Panc1 (cell line): ENCODE measurements around the gene SRPRA.

ENCODE experiments used
- CTCF ChIP-seq: fragments of 450-650 bp; IDR thresholded peaks from 2 replicates; pipeline ENCODE4 v1.5.1; 2017; ENCODE audit warnings: mild to moderate bottlenecking
- POLR2AphosphoS5 ChIP-seq: IDR thresholded peaks from 2 replicates; pipeline ENCODE4 v1.6.1; 2012; ENCODE audit warnings: mild to moderate bottlenecking, low read depth, low read length, moderate library complexity
- SIN3A ChIP-seq: IDR thresholded peaks from 2 replicates; pipeline ENCODE4 v1.6.1; 2012; ENCODE audit warnings: low read depth, mild to moderate bottlenecking, low read length, moderate library complexity, borderline replicate concordance; ENCODE audit not compliant: insufficient read depth
- TCF7L2 ChIP-seq: IDR thresholded peaks from 2 replicates; pipeline ENCODE4 v1.6.1; 2011; ENCODE audit warnings: mild to moderate bottlenecking, low read depth, low read length, inconsistent platforms
- TF ChIP-seq, protein P1 (sequence below), 2 experiments: IDR thresholded peaks; 2 replicates each; pipeline ENCODE4 v1.6.1; 2011 to 2012; ENCODE audit warnings: low read depth in 2 of 2, control low read depth in 1 of 2, low read length in 1 of 2, mild to moderate bottlenecking in 1 of 2, moderate library complexity in 1 of 2; ENCODE audit not compliant: insufficient read depth in 1 of 2

GRCh38 chr11:126290887-126291286 is 22.2 kb upstream of the SRPRA start:
- no peak for TF ChIP-seq CTCF
- TF ChIP-seq, protein P1, sequence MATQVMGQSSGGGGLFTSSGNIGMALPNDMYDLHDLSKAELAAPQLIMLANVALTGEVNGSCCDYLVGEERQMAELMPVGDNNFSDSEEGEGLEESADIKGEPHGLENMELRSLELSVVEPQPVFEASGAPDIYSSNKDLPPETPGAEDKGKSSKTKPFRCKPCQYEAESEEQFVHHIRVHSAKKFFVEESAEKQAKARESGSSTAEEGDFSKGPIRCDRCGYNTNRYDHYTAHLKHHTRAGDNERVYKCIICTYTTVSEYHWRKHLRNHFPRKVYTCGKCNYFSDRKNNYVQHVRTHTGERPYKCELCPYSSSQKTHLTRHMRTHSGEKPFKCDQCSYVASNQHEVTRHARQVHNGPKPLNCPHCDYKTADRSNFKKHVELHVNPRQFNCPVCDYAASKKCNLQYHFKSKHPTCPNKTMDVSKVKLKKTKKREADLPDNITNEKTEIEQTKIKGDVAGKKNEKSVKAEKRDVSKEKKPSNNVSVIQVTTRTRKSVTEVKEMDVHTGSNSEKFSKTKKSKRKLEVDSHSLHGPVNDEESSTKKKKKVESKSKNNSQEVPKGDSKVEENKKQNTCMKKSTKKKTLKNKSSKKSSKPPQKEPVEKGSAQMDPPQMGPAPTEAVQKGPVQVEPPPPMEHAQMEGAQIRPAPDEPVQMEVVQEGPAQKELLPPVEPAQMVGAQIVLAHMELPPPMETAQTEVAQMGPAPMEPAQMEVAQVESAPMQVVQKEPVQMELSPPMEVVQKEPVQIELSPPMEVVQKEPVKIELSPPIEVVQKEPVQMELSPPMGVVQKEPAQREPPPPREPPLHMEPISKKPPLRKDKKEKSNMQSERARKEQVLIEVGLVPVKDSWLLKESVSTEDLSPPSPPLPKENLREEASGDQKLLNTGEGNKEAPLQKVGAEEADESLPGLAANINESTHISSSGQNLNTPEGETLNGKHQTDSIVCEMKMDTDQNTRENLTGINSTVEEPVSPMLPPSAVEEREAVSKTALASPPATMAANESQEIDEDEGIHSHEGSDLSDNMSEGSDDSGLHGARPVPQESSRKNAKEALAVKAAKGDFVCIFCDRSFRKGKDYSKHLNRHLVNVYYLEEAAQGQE (IDR thresholded peaks at IDR 0.05; ENCODE audit: insufficient read depth in 1 of 2, low read depth in 2 of 2, low read length in 1 of 2): no peak
- no peak for TF ChIP-seq TCF7L2
- no peak for TF ChIP-seq POLR2AphosphoS5
- no peak for TF ChIP-seq SIN3A
